Upper lobe of left lung (tissue), 6 donors: Measurements from ENCODE around the gene FER1L5. TPM values are rescaled to one million over a fixed set of nuclear protein-coding genes. Genes with fewer than 3 reads are reported as not detected.
A peak's percentile ranks its signal among the peaks of the same experiment; 100 is the strongest.

ENCODE experiments used
- ATAC-seq, 2 donors: fragments of 200-7000 bp; cut with Tn5 transposase; one replicate each; pipeline ENCODE4 v1.9.1; 2022; ENCODE audit warnings: mild to moderate bottlenecking in 2 of 2, moderate library complexity in 2 of 2; ENCODE audit not compliant: low FRiP score in 2 of 2
- DNase-seq, 2 donors: peaks; one replicate each; pipeline ENCODE4 v3.0.0-alpha.2; 2019 to 2020
- H3K27ac ChIP-seq, 4 donors: fragments of 200-600 bp; sonication (generic); one replicate each; pipeline ENCODE4 v1.5.1; 2016 to 2019
- H3K27me3 ChIP-seq, 4 donors: fragments of 200-600 bp; sonication (generic); one replicate each; pipeline ENCODE4 v1.5.1; 2017 to 2019
- H3K36me3 ChIP-seq, 4 donors: fragments of 200-600 bp; sonication (generic); one replicate each; pipeline ENCODE4 v1.5.1; 2016 to 2019
- H3K4me1 ChIP-seq, 4 donors: fragments of 200-600 bp; sonication (generic); one replicate each; pipeline ENCODE4 v1.5.1; 2018 to 2019
- H3K4me3 ChIP-seq, 4 donors: fragments of 200-600 bp; sonication (generic); one replicate each; pipeline ENCODE4 v1.5.1; 2017 to 2019; ENCODE audit warnings: mild to moderate bottlenecking in 2 of 4, moderate library complexity in 1 of 4
- H3K9me3 ChIP-seq, 4 donors: fragments of 200-600 bp; sonication (generic); one replicate each; pipeline ENCODE4 v1.5.1; 2018 to 2019
- EP300 ChIP-seq, 4 donors: sonication (generic); formaldehyde crosslinking; IDR thresholded peaks; one replicate each; pipeline ENCODE4 v1.5.1; 2017; ENCODE audit warnings: antibody characterized with exemption in 4 of 4, control low read depth in 2 of 4
- POLR2A ChIP-seq, 4 donors: fragments of 450-650 bp; IDR thresholded peaks; one replicate each; pipeline ENCODE4 v1.5.1; 2016 to 2017; ENCODE audit warnings: antibody characterized with exemption in 4 of 4, mild to moderate bottlenecking in 2 of 4
- POLR2AphosphoS5 ChIP-seq, 2 donors: sonication (generic); formaldehyde crosslinking; IDR thresholded peaks; one replicate each; pipeline ENCODE4 v1.5.1; 2017; ENCODE audit warnings: antibody characterized with exemption in 2 of 2
- WGBS, 2 donors: methylation state at CpG; one replicate each; pipeline ENCODE4 v1.1.5; 2017 to 2018; 5-methylcytosine and 5-hydroxymethylcytosine counted together
- total RNA-seq, 6 donors: library from RNA; depleted of rRNA in 4 of 6; stranded (reverse); fragments of >200 nt in 4 of 6; gene quantifications; one replicate each; pipeline versions ENCODE4 v1.1.0 to v1.2.1, GENCODE V29; 2016 to 2021
- TF ChIP-seq, protein P1 (sequence below), 6 experiments: fragments of 450-650 bp in 4 of 6; fragments of 200-600 bp in 2 of 6; sonication (generic) in 2 of 6; IDR thresholded peaks; one replicate each; pipeline ENCODE4 v1.5.1; 2016 to 2019; ENCODE audit warnings: antibody characterized with exemption in 6 of 6
- donor health status: DM: no; HTN: no; CAD: no; lungs with moderate emphysema.
- donor health status: DM: no; HTN: yes; CAD: no; lungs with severe emphysema.

Gene FER1L5
- total RNA-seq, 6 donors from 2014 or later, result 0.15 to 5.2 (median 0.43) TPM

GRCh38 chr2:96730212-96730611 lies 87.6 kb downstream of the FER1L5 start:
- Histone ChIP-seq H3K27ac (no peak overlapping the region), H3K27me3 (no peaks in the 10 kb centered on the region), H3K36me3 (peaks cover 24 to 87% (median 66%) of the 10 kb centered on the region in 4 donors), H3K4me1 (peaks cover 0 to 15% (median 6%) of the 10 kb centered on the region in 4 donors), H3K4me3 (no peak overlapping the region), H3K9me3 (no peaks in the 10 kb centered on the region)
- WGBS, 2 donors, result 95 to 100% methylated on average over 2 of the region's 2 CpGs
- DNase-seq (no peak), ATAC-seq (peak in 1 of 2 donors; percentile 51)
- TF ChIP-seq EP300 (IDR thresholded peaks at IDR 0.05) (no peak), POLR2AphosphoS5 (IDR thresholded peaks at IDR 0.05) (no peak), POLR2A (IDR thresholded peaks at IDR 0.05) (no peak)
- TF ChIP-seq, protein P1, sequence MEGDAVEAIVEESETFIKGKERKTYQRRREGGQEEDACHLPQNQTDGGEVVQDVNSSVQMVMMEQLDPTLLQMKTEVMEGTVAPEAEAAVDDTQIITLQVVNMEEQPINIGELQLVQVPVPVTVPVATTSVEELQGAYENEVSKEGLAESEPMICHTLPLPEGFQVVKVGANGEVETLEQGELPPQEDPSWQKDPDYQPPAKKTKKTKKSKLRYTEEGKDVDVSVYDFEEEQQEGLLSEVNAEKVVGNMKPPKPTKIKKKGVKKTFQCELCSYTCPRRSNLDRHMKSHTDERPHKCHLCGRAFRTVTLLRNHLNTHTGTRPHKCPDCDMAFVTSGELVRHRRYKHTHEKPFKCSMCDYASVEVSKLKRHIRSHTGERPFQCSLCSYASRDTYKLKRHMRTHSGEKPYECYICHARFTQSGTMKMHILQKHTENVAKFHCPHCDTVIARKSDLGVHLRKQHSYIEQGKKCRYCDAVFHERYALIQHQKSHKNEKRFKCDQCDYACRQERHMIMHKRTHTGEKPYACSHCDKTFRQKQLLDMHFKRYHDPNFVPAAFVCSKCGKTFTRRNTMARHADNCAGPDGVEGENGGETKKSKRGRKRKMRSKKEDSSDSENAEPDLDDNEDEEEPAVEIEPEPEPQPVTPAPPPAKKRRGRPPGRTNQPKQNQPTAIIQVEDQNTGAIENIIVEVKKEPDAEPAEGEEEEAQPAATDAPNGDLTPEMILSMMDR (IDR thresholded peaks at IDR 0.05), result no peak

DNA sequence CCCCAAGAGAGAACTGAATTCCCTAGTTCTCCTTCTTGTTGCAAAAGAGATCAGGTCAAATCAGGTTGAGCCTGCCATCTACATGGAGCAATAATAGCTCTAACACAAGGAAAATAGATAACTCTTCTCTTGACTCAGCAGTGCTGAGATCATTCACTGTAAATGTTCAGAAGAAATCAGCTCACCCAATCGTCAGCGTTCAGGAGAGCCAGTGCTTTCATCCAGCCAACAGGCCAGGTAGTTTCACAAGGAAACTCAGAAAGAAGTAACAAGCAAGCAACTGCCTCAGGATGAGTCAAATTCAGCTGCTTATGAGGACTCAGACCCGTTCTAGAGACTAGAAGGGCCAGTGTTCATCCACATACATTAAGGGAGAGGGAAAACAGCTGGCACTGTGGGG lies 91.4 kb downstream of the FER1L5 start:
- TF ChIP-seq EP300 (IDR thresholded peaks at IDR 0.05), result no peak
- TF ChIP-seq, protein P1 (IDR thresholded peaks at IDR 0.05), result no peak
- TF ChIP-seq POLR2A (IDR thresholded peaks at IDR 0.05), result no peak
- no peak for TF ChIP-seq POLR2AphosphoS5 (IDR thresholded peaks at IDR 0.05)

GRCh38 chr2:96734880-96735583 lies 92.5 kb downstream of the FER1L5 start:
- DNase-seq (no peak), ATAC-seq (no peak)
- Histone ChIP-seq H3K27me3 (no peaks in the 10 kb centered on the region), H3K36me3 (peaks cover 19 to 54% (median 44%) of the 10 kb centered on the region in 4 donors), H3K27ac (peak overlapping the region in 3 of 4 donors; percentile 6 to 37 (median 24)), H3K9me3 (no peaks in the 10 kb centered on the region), H3K4me1 (peaks cover 14 to 37% (median 25%) of the 10 kb centered on the region in 4 donors), H3K4me3 (no peak overlapping the region)
- WGBS, 2 donors, result 67 to 75% methylated on average over 8 of the region's 8 CpGs
- TF ChIP-seq EP300 (IDR thresholded peaks at IDR 0.05) (no peak), POLR2AphosphoS5 (IDR thresholded peaks at IDR 0.05) (no peak), POLR2A (IDR thresholded peaks at IDR 0.05) (no peak)
- TF ChIP-seq, protein P1 (IDR thresholded peaks at IDR 0.05), result no peak

More for the DNA sequence above, 91.4 kb downstream of the FER1L5 start:
- Histone ChIP-seq H3K36me3 (peaks cover 24 to 65% (median 52%) of the 10 kb centered on the region in 4 donors), H3K9me3 (no peaks in the 10 kb centered on the region), H3K27me3 (no peaks in the 10 kb centered on the region), H3K4me1 (peaks cover 10 to 31% (median 20%) of the 10 kb centered on the region in 4 donors), H3K4me3 (no peak overlapping the region), H3K27ac (no peak overlapping the region)
- DNase-seq (no peak), ATAC-seq (no peak)
- WGBS, 2 donors, result 77 to 89% methylated on average over 3 of the region's 3 CpGs

- WGBS, 2 donors, result 83 to 88% methylated on average over 2 of the region's 2 CpGs
- Histone ChIP-seq H3K4me3 (no peak overlapping the region), H3K27me3 (no peaks in the 10 kb centered on the region), H3K9me3 (no peaks in the 10 kb centered on the region), H3K36me3 (peaks cover 14 to 33% (median 23%) of the 10 kb centered on the region in 4 donors), H3K27ac (no peak overlapping the region), H3K4me1 (peaks cover 17 to 43% (median 29%) of the 10 kb centered on the region in 4 donors)
- no peak for TF ChIP-seq POLR2A (IDR thresholded peaks at IDR 0.05)
- no peak for TF ChIP-seq POLR2AphosphoS5 (IDR thresholded peaks at IDR 0.05)
- no peak for TF ChIP-seq EP300 (IDR thresholded peaks at IDR 0.05)
- TF ChIP-seq, protein P1 (IDR thresholded peaks at IDR 0.05), result no peak
- no peak for ATAC-seq
- no peak for DNase-seq
Observed at GRCh38 chr2:96737251-96737650, 94.7 kb downstream of the FER1L5 start.
